Measurements from ENCODE around the gene KMT2B.

GRCh38 chr19:35777961-35778360, 60.2 kb downstream of the KMT2B start:
- TF ChIP-seq CTCF (IDR thresholded peaks at IDR 0.05; ENCODE audit: insufficient read depth, low read length) (no peak), REST (IDR thresholded peaks at IDR 0.05; ENCODE audit: insufficient replicate concordance, low read depth) (no peak), POLR2AphosphoS5 (IDR thresholded peaks at IDR 0.05; ENCODE audit: low read depth) (no peak), SPI1 (IDR thresholded peaks at IDR 0.05; ENCODE audit: borderline replicate concordance, low read depth) (no peak), GABPA (IDR thresholded peaks at IDR 0.05; ENCODE audit: low read depth) (no peak)
